K562 (cell line): ENCODE measurements around the gene DNASE2. TPM values are rescaled to one million over a fixed set of nuclear protein-coding genes. Genes with fewer than 3 reads are reported as not detected.

Source experiments
- BRCA1 ChIP-seq, 2 experiments: fragments of 450-650 bp in 1 of 2; sonication (generic) in 1 of 2; formaldehyde crosslinking in 1 of 2; IDR thresholded peaks; 2 replicates each; pipeline versions ENCODE4 v1.5.0 to v1.6.1; 2017 to 2020; ENCODE audit warnings: mild to moderate bottlenecking in 1 of 2, missing genetic modification reagents in 1 of 2
- CBX1 ChIP-seq: sonication (generic); IDR thresholded peaks from 2 replicates; pipeline ENCODE4 v1.6.1; 2016; ENCODE audit warnings: antibody characterized with exemption, low read depth, mild to moderate bottlenecking
- ETS2 ChIP-seq: IDR thresholded peaks from 2 replicates; pipeline ENCODE4 v1.6.1; 2016; ENCODE audit warnings: borderline replicate concordance, missing genetic modification characterization, mild to moderate bottlenecking, moderate library complexity, missing compliant biosample characterization; ENCODE audit not compliant: poor library complexity, severe bottlenecking
- HSF4 ChIP-seq: fragments of 250-450 bp; sonication (Bioruptor Pico); IDR thresholded peaks from 2 replicates; pipeline ENCODE4 v2.1.2; 2022; ENCODE audit warnings: mild to moderate bottlenecking, moderate library complexity, borderline replicate concordance
- KLF1 ChIP-seq: fragments of 450-650 bp; IDR thresholded peaks from 2 replicates; pipeline ENCODE4 v1.6.1; 2016; ENCODE audit warnings: missing genetic modification characterization, missing compliant biosample characterization
- KLF13 ChIP-seq: fragments of 450-650 bp; IDR thresholded peaks from 2 replicates; pipeline ENCODE4 v1.6.1; 2016; ENCODE audit warnings: missing genetic modification characterization, low read depth, mild to moderate bottlenecking, missing compliant biosample characterization, moderate library complexity, borderline replicate concordance
- NFYB ChIP-seq: IDR thresholded peaks from 2 replicates; pipeline ENCODE4 v1.6.1; 2011; ENCODE audit warnings: mild to moderate bottlenecking, moderate library complexity; ENCODE audit not compliant: insufficient read length; ENCODE audit errors: extremely low read depth
- PATZ1 ChIP-seq: fragments of 250-450 bp; sonication (Bioruptor Pico); IDR thresholded peaks from 2 replicates; pipeline ENCODE4 v1.5.0; 2020; ENCODE audit warnings: mild to moderate bottlenecking, borderline replicate concordance
- PHF21A ChIP-seq: fragments of 450-650 bp; IDR thresholded peaks from 2 replicates; pipeline ENCODE4 v1.6.1; 2017; ENCODE audit warnings: low read depth, borderline replicate concordance
- POLR2G ChIP-seq: fragments of 200-400 bp; formaldehyde crosslinking; IDR thresholded peaks from 2 replicates; pipeline ENCODE4 v1.6.1; 2017; ENCODE audit warnings: low read depth, mild to moderate bottlenecking, antibody characterized with exemption, low read length, moderate library complexity
- PTBP1 ChIP-seq: fragments of 200-400 bp; formaldehyde crosslinking; IDR thresholded peaks from 2 replicates; pipeline ENCODE4 v1.6.1; 2017; ENCODE audit warnings: low read depth, low read length
- PTRF ChIP-seq: fragments of 450-650 bp; IDR thresholded peaks from 2 replicates; pipeline ENCODE4 v1.6.1; 2016; ENCODE audit warnings: mild to moderate bottlenecking, missing genetic modification characterization, missing compliant biosample characterization
- RBM25 ChIP-seq: fragments of 200-400 bp; formaldehyde crosslinking; IDR thresholded peaks from 2 replicates; pipeline ENCODE4 v1.6.1; 2018; ENCODE audit warnings: low read length, low read depth, moderate library complexity; ENCODE audit not compliant: severe bottlenecking
- SMAD3 ChIP-seq: fragments of 450-650 bp; formaldehyde crosslinking; conservative IDR thresholded peaks from 2 replicates; pipeline ENCODE4 v1.4.0; 2020; ENCODE audit warnings: mild to moderate bottlenecking
- SMARCC2 ChIP-seq: fragments of 450-650 bp; IDR thresholded peaks from 2 replicates; pipeline ENCODE4 v1.6.1; 2017; ENCODE audit warnings: antibody characterized with exemption, moderate library complexity, mild to moderate bottlenecking, low read depth
- THAP7 ChIP-seq: fragments of 250-450 bp; sonication (Bioruptor Pico); IDR thresholded peaks from 2 replicates; pipeline ENCODE4 v1.5.0; 2021
- USF2 ChIP-seq: sonication (generic); formaldehyde crosslinking; IDR thresholded peaks from 2 replicates; pipeline ENCODE4 v1.5.0; 2020; ENCODE audit warnings: missing genetic modification reagents
- ZC3H4 ChIP-seq: sonication (generic); formaldehyde crosslinking; IDR thresholded peaks from 2 replicates; pipeline ENCODE4 v1.9.0; 2021; ENCODE audit warnings: missing genetic modification reagents, borderline replicate concordance
- ZFP36 ChIP-seq: fragments of 150-350 bp; IDR thresholded peaks from 2 replicates; pipeline ENCODE4 v1.6.1; 2018; ENCODE audit warnings: low read length, low read depth; ENCODE audit not compliant: partially characterized antibody
- ZNF184 ChIP-seq: sonication (generic); formaldehyde crosslinking; IDR thresholded peaks from 2 replicates; pipeline ENCODE4 v1.5.0; 2020; ENCODE audit warnings: missing genetic modification reagents
- ZNF445 ChIP-seq: fragments of 250-450 bp; sonication (Bioruptor Pico); IDR thresholded peaks from 2 replicates; pipeline ENCODE4 v1.4.0; 2020; ENCODE audit warnings: low read depth, mild to moderate bottlenecking, moderate library complexity
- ZNF707 ChIP-seq: fragments of 250-450 bp; sonication (Bioruptor Pico); conservative IDR thresholded peaks from 2 replicates; pipeline ENCODE4 v1.8.0; 2022; ENCODE audit warnings: inconsistent platforms, mild to moderate bottlenecking, moderate library complexity
- ZNF717 ChIP-seq: fragments of 250-450 bp; sonication (Bioruptor Pico); IDR thresholded peaks from 2 replicates; pipeline ENCODE4 v1.5.0; 2021
- ZNF778 ChIP-seq: fragments of 450-650 bp; formaldehyde crosslinking; IDR thresholded peaks from 2 replicates; pipeline ENCODE4 v1.4.0; 2020; ENCODE audit warnings: mild to moderate bottlenecking, moderate library complexity
- ZNF780A ChIP-seq: fragments of 250-450 bp; sonication (Bioruptor Pico); IDR thresholded peaks from 2 replicates; pipeline ENCODE4 v1.5.0; 2021; ENCODE audit warnings: mild to moderate bottlenecking
- ZNF830 ChIP-seq: fragments of 250-450 bp; sonication (Bioruptor Pico); IDR thresholded peaks from 2 replicates; pipeline ENCODE4 v1.5.0; 2021; ENCODE audit warnings: mild to moderate bottlenecking
- polyA plus RNA-seq, 8 experiments: library from polyadenylated mRNA; depleted of rRNA in 4 of 8; stranded (reverse) in 5 of 8; unstranded in 3 of 8; fragments of >200 nt; fragmentation: Nextera tagmentation in 2 of 8; fragmentation: Illumina TruSeq in 1 of 8; extraction: Ambion mirVana in 2 of 8; extraction: Trizol in 1 of 8; gene quantifications; 2 replicates each; pipeline versions ENCODE4 v1.2.1 to v1.2.3, GENCODE V29; 2011 to 2014; ENCODE audit warnings: inconsistent platforms in 1 of 8, missing spikeins in 1 of 8
- total RNA-seq, 7 experiments: library from RNA; depleted of rRNA in 6 of 7; stranded (reverse); fragments of >200 nt in 6 of 7; fragmentation: Illumina TruSeq in 2 of 7; extraction: Trizol in 2 of 7; gene quantifications; 2 replicates each; pipeline versions ENCODE4 v1.2.1 to v1.2.3, GENCODE V29; 2011 to 2021; ENCODE audit warnings: low replicate concordance in 1 of 7

DNASE2 gene
- total and polyA plus RNA-seq, 9 of the 15 experiments (the other 6 are each of a cell fraction or from before 2014, with no cell fraction given) = 4.4 to 27.0 (median 20.2) TPM

- TF ChIP-seq RBM25 (no peak), SMAD3 (CRISPR knock-in tag) (no peak), PHF21A (no peak), ZNF780A (CRISPR knock-in tag) (no peak), POLR2G (peak; percentile 34), ZFP36 (no peak), ZNF184 (no peak), KLF1 (tag) (no peak), BRCA1 (IDR thresholded peaks at IDR 0.05) (no peak), BRCA1 (CRISPR knock-in tag; IDR thresholded peaks at IDR 0.05) (no peak), HSF4 (CRISPR knock-in tag) (no peak), ZC3H4 (no peak), ZNF445 (no peak), KLF13 (tag) (no peak), USF2 (CRISPR knock-in tag) (no peak), ZNF830 (CRISPR knock-in tag) (no peak), ZNF717 (CRISPR knock-in tag) (no peak), SMARCC2 (peak; percentile 72; the same call in 1 of the 2 replicates), PTBP1 (no peak), PTRF (tag) (no peak), CBX1 (no peak), PATZ1 (CRISPR knock-in tag) (no peak), THAP7 (CRISPR knock-in tag) (no peak), ZNF707 (CRISPR knock-in tag) (no peak), ZNF778 (CRISPR knock-in tag) (no peak), NFYB (no peak), ETS2 (no peak)
Measured at GRCh38 chr19:12885749-12886650, 4.8 kb upstream of the DNASE2 start (continued).
